ENCODE results near the gene PKNOX2. TPM values are rescaled to one million over a fixed set of nuclear protein-coding genes. Genes with fewer than 3 reads are reported as not detected.

Gene PKNOX2
- total RNA-seq, 1 donor from 2014 or later: 6.8 TPM

DNA sequence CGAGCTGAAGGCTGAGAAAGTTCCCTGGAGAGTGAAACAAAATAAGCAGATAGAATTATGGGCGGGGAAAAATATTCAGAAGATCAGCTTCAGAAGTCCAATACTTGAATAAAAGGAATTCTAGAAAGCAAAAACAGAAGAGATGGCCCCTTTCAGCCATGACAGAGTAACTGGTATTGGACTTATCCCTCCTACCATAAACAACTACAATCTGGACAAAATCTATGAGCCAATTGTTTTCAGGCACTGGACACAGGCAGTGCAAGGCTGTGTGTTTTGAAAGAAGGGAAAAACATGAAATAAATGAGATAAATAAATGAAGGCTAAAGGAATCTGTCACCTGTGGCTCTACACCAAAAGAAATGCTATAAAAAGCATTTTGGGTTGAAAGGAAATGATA, 305.8 kb downstream of the PKNOX2 start:
- Histone ChIP-seq H3K9me3 (ENCODE audit: control insufficient read depth in 3 of 3, low read length in 3 of 3) (no peaks in the 10 kb centered on the region), H3K9ac (ENCODE audit: low read depth in 1 of 3, low read length in 3 of 3) (no peak overlapping the region), H3K4me3 (ENCODE audit: low read length in 3 of 3) (no peak overlapping the region), H3K4me1 (ENCODE audit: control insufficient read depth in 3 of 3, insufficient read depth in 3 of 3, low read length in 3 of 3) (no peaks in the 10 kb centered on the region), H3K27ac (ENCODE audit: low read depth, low read length) (no peak overlapping the region), H3K27me3 (ENCODE audit: control insufficient read depth in 3 of 3, insufficient read depth in 3 of 3, low read length in 3 of 3) (no peaks in the 10 kb centered on the region), H3K36me3 (ENCODE audit: control insufficient read depth in 3 of 3, insufficient read depth in 3 of 3, low read length in 3 of 3) (no peaks in the 10 kb centered on the region)

DNA sequence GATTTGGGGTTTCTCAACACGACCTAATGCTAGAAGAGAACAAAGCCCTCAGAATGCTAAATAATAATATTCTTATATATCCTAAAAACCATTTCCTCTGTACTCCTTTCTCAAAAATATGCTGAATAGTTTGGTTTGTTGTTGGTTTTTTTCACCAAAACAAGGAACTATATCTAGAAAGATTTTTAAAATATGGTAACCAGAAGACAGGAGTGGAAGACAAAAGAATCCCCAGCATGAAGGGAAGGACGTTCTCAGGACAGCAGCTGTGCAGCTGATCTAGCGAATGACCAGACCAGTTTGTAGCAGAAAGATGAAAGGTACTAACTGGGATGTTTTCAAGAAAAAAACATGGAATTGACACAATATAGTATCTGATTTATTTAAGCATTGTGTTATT, 312.2 kb downstream of the PKNOX2 start:
- no peaks in the 10 kb centered on the region for H3K27me3 ChIP-seq (ENCODE audit: control insufficient read depth in 3 of 3, insufficient read depth in 3 of 3, low read length in 3 of 3)

GRCh38 chr11:125479137-125479536, 314.6 kb downstream of the PKNOX2 start:
- Histone ChIP-seq H3K9ac (ENCODE audit: low read depth in 1 of 3, low read length in 3 of 3) (no peak overlapping the region), H3K27me3 (ENCODE audit: control insufficient read depth in 3 of 3, insufficient read depth in 3 of 3, low read length in 3 of 3) (no peaks in the 10 kb centered on the region), H3K36me3 (ENCODE audit: control insufficient read depth in 3 of 3, insufficient read depth in 3 of 3, low read length in 3 of 3) (no peaks in the 10 kb centered on the region), H3K4me1 (ENCODE audit: control insufficient read depth in 3 of 3, insufficient read depth in 3 of 3, low read length in 3 of 3) (no peaks in the 10 kb centered on the region), H3K9me3 (ENCODE audit: control insufficient read depth in 3 of 3, low read length in 3 of 3) (no peaks in the 10 kb centered on the region), H3K27ac (ENCODE audit: low read depth, low read length) (no peak overlapping the region), H3K4me3 (ENCODE audit: low read length in 3 of 3) (no peak overlapping the region)

More for the DNA sequence above, 312.2 kb downstream of the PKNOX2 start:
- H3K9ac ChIP-seq (ENCODE audit: low read depth in 1 of 3, low read length in 3 of 3): no peak overlapping the region
- H3K4me3 ChIP-seq (ENCODE audit: low read length in 3 of 3): no peak overlapping the region
- H3K9me3 ChIP-seq (ENCODE audit: control insufficient read depth in 3 of 3, low read length in 3 of 3): no peaks in the 10 kb centered on the region
- H3K4me1 ChIP-seq (ENCODE audit: control insufficient read depth in 3 of 3, insufficient read depth in 3 of 3, low read length in 3 of 3): no peaks in the 10 kb centered on the region
- no peaks in the 10 kb centered on the region for H3K36me3 ChIP-seq (ENCODE audit: control insufficient read depth in 3 of 3, insufficient read depth in 3 of 3, low read length in 3 of 3)
- no peak overlapping the region for H3K27ac ChIP-seq (ENCODE audit: low read depth, low read length)

DNA sequence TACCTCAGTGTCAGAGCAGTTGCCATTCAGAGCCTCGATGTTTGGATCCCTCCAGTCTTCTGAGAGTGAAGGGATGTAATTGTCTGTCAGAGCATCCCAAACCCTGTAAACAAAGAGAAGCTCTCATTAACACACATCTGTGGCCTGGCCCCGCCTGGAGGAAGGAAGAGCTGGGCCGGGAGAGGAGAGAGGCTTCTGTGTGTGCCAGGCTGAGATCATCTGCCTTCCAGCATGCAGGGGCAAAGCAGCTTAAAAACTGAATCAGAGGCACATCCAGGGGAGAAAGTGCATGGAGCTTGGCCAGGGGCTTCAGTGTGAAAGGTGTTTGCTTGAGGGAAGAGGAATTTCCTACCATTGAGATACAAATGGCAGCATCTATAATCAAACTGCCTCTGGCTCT, 317.0 kb downstream of the PKNOX2 start:
- Histone ChIP-seq H3K9me3 (ENCODE audit: control insufficient read depth in 3 of 3, low read length in 3 of 3) (no peaks in the 10 kb centered on the region), H3K9ac (ENCODE audit: low read depth in 1 of 3, low read length in 3 of 3) (no peak overlapping the region), H3K27me3 (ENCODE audit: control insufficient read depth in 3 of 3, insufficient read depth in 3 of 3, low read length in 3 of 3) (no peaks in the 10 kb centered on the region), H3K4me3 (ENCODE audit: low read length in 3 of 3) (no peak overlapping the region), H3K4me1 (ENCODE audit: control insufficient read depth in 3 of 3, insufficient read depth in 3 of 3, low read length in 3 of 3) (no peaks in the 10 kb centered on the region), H3K36me3 (ENCODE audit: control insufficient read depth in 3 of 3, insufficient read depth in 3 of 3, low read length in 3 of 3) (no peaks in the 10 kb centered on the region), H3K27ac (ENCODE audit: low read depth, low read length) (no peak overlapping the region)

Small RNA genes lying within 50 kb of the gene (small RNA-seq; reads per million reads assigned to genes)
- not detected for gene RNU6-321P

Other genes with a start within 250 kb of the PKNOX2 start
- not detected for gene HEPN1, start 245.5 kb upstream of the PKNOX2 start, total RNA-seq
- 1.6 TPM for gene HEPACAM, start 228.7 kb upstream of the PKNOX2 start, total RNA-seq
- gene CCDC15, start 210.5 kb upstream of the PKNOX2 start, total RNA-seq: 2.6 TPM
- gene SLC37A2, start 101.4 kb upstream of the PKNOX2 start, total RNA-seq: 3.7 TPM
- 37.1 TPM for gene TMEM218, start 53.1 kb upstream of the PKNOX2 start, total RNA-seq

All from skeletal muscle tissue (tissue), 5 donors.